ENCODE results near the gene OR51F1.

OR51F1 gene

GRCh38 chr11:4768094-4768493 is 1.6 kb downstream of the OR51F1 start:
- TF ChIP-seq POLR2AphosphoS5 (IDR thresholded peaks at IDR 0.05; ENCODE audit: low read depth, low read length) (no peak), SIN3A (IDR thresholded peaks at IDR 0.05; ENCODE audit: borderline replicate concordance, insufficient read depth, low read length) (no peak), FOXP2 (optimal IDR thresholded peaks at IDR 0.05; ENCODE audit: borderline replicate concordance, extremely low read depth, extremely low read length, insufficient read depth) (no peak), REST (IDR thresholded peaks at IDR 0.05; ENCODE audit: insufficient read depth in 1 of 2, low read depth in 2 of 2, low read length in 2 of 2) (no peak), TAF1 (IDR thresholded peaks at IDR 0.05; ENCODE audit: borderline replicate concordance, insufficient read depth, low read length) (no peak)

- TF ChIP-seq REST (IDR thresholded peaks at IDR 0.05; ENCODE audit: insufficient read depth in 1 of 2, low read depth in 2 of 2, low read length in 2 of 2), result no peak
- no peak for TF ChIP-seq SIN3A (IDR thresholded peaks at IDR 0.05; ENCODE audit: borderline replicate concordance, insufficient read depth, low read length)
- no peak for TF ChIP-seq POLR2AphosphoS5 (IDR thresholded peaks at IDR 0.05; ENCODE audit: low read depth, low read length)
- TF ChIP-seq FOXP2 (optimal IDR thresholded peaks at IDR 0.05; ENCODE audit: borderline replicate concordance, extremely low read depth, extremely low read length, insufficient read depth), result no peak
- TF ChIP-seq TAF1 (IDR thresholded peaks at IDR 0.05; ENCODE audit: borderline replicate concordance, insufficient read depth, low read length), result no peak
These were observed 3.2 kb downstream of the OR51F1 start for GRCh38 chr11:4766420-4767043.

- TF ChIP-seq POLR2AphosphoS5 (IDR thresholded peaks at IDR 0.05; ENCODE audit: low read depth, low read length) (no peak), TAF1 (IDR thresholded peaks at IDR 0.05; ENCODE audit: borderline replicate concordance, insufficient read depth, low read length) (no peak), FOXP2 (optimal IDR thresholded peaks at IDR 0.05; ENCODE audit: borderline replicate concordance, extremely low read depth, extremely low read length, insufficient read depth) (no peak), SIN3A (IDR thresholded peaks at IDR 0.05; ENCODE audit: borderline replicate concordance, insufficient read depth, low read length) (no peak), REST (IDR thresholded peaks at IDR 0.05; ENCODE audit: insufficient read depth in 1 of 2, low read depth in 2 of 2, low read length in 2 of 2) (no peak)
These were observed 6.6 kb downstream of the OR51F1 start for GRCh38 chr11:4763096-4763495.

GRCh38 chr11:4751201-4751600 is 18.5 kb downstream of the OR51F1 start:
- TF ChIP-seq POLR2AphosphoS5 (IDR thresholded peaks at IDR 0.05; ENCODE audit: low read depth, low read length), result no peak
- TF ChIP-seq SIN3A (IDR thresholded peaks at IDR 0.05; ENCODE audit: borderline replicate concordance, insufficient read depth, low read length), result no peak
- no peak for TF ChIP-seq FOXP2 (optimal IDR thresholded peaks at IDR 0.05; ENCODE audit: borderline replicate concordance, extremely low read depth, extremely low read length, insufficient read depth)
- no peak for TF ChIP-seq TAF1 (IDR thresholded peaks at IDR 0.05; ENCODE audit: borderline replicate concordance, insufficient read depth, low read length)
- no peak for TF ChIP-seq REST (IDR thresholded peaks at IDR 0.05; ENCODE audit: insufficient read depth in 1 of 2, low read depth in 2 of 2, low read length in 2 of 2)
